ENCODE results near the gene HECTD4. TPM values are rescaled to one million over a fixed set of nuclear protein-coding genes. Genes with fewer than 3 reads are reported as not detected.

Gene HECTD4
- total and polyA plus RNA-seq, 9 of the 15 experiments (the other 6 are each of a cell fraction or from before 2014, with no cell fraction given): 3.5 to 33.3 (median 13.5) TPM

DNA sequence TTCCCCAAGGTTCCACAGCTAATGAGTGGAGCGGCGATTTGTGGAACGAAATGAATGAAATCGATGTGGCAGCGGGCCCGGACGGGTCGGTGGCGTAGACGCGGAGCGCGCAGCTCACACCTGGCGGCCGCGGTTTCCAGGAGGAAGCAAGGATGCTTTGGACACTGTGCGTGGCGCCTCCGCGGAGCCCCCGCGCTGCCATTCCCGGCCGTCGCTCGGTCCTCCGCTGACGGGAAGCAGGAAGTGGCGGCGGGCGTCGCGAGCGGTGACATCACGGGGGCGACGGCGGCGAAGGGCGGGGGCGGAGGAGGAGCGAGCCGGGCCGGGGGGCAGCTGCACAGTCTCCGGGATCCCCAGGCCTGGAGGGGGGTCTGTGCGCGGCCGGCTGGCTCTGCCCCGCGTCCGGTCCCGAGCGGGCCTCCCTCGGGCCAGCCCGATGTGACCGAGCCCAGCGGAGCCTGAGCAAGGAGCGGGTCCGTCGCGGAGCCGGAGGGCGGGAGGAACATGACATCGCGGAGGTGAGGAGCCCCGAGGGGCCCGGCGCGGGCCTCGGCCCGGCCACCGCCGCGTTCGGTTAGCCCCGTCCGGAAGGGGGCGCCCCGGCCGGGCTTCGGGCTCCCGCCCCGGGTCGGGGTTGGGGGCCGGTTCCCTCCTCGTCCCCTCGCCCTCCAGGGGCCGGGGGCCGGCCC, 36.5 kb upstream of the HECTD4 start, which contains the start of gene PTPN11 (continued):
- TF ChIP-seq ETV6 (IDR thresholded peaks at IDR 0.05; ENCODE audit: borderline replicate concordance in 1 of 2, low read depth in 2 of 2, low read length in 1 of 2): peak in 1 of 2 experiments; percentile 45; a peak in 1 of 4 replicates
- 0 out of 2 replicates have a peak, but pooled peaks have one; percentile 68 for TF ChIP-seq ETV6 (CRISPR knock-in tag; IDR thresholded peaks at IDR 0.05; ENCODE audit: borderline replicate concordance)
- TF ChIP-seq KDM2B (CRISPR knock-in tag; IDR thresholded peaks at IDR 0.05): peak; percentile 64; the same call in 1 of the 2 replicates
- TF ChIP-seq, protein P1, sequence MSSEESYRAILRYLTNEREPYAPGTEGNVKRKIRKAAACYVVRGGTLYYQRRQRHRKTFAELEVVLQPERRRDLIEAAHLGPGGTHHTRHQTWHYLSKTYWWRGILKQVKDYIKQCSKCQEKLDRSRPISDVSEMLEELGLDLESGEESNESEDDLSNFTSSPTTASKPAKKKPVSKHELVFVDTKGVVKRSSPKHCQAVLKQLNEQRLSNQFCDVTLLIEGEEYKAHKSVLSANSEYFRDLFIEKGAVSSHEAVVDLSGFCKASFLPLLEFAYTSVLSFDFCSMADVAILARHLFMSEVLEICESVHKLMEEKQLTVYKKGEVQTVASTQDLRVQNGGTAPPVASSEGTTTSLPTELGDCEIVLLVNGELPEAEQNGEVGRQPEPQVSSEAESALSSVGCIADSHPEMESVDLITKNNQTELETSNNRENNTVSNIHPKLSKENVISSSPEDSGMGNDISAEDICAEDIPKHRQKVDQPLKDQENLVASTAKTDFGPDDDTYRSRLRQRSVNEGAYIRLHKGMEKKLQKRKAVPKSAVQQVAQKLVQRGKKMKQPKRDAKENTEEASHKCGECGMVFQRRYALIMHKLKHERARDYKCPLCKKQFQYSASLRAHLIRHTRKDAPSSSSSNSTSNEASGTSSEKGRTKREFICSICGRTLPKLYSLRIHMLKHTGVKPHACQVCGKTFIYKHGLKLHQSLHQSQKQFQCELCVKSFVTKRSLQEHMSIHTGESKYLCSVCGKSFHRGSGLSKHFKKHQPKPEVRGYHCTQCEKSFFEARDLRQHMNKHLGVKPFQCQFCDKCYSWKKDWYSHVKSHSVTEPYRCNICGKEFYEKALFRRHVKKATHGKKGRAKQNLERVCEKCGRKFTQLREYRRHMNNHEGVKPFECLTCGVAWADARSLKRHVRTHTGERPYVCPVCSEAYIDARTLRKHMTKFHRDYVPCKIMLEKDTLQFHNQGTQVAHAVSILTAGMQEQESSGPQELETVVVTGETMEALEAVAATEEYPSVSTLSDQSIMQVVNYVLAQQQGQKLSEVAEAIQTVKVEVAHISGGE (CRISPR knock-in tag; IDR thresholded peaks at IDR 0.05): peak in 2 of 3 experiments; percentile 38 to 70; a peak in 3 of 6 replicates
- TF ChIP-seq ZNF263 (CRISPR knock-in tag; IDR thresholded peaks at IDR 0.05; ENCODE audit: borderline replicate concordance): peak; percentile 59
- peak in 1 of 2 experiments; percentile 59; a peak in 1 of 4 replicates for TF ChIP-seq SIX5 (IDR thresholded peaks at IDR 0.05; ENCODE audit: borderline replicate concordance in 1 of 2, insufficient read depth in 1 of 2, low read depth in 1 of 2, low read length in 2 of 2)
- peak; percentile 94 for TF ChIP-seq SUPT5H (IDR thresholded peaks at IDR 0.05)
- peak; percentile 12; the same call in 1 of the 2 replicates for TF ChIP-seq ZC3H4 (CRISPR knock-in tag; IDR thresholded peaks at IDR 0.05; ENCODE audit: borderline replicate concordance)
- TF ChIP-seq HCFC1 (IDR thresholded peaks at IDR 0.05; ENCODE audit: low read depth, low read length): peak; percentile 88
- peak; percentile 99 for TF ChIP-seq ELF2 (CRISPR knock-in tag; IDR thresholded peaks at IDR 0.05)
- TF ChIP-seq CBX1 (IDR thresholded peaks at IDR 0.05; ENCODE audit: low read depth): peak; percentile 31; the same call in 1 of the 2 replicates
- TF ChIP-seq PHF8 (IDR thresholded peaks at IDR 0.05; ENCODE audit: borderline replicate concordance, low read length): peak; percentile 95
- no peak for TF ChIP-seq SMARCE1 (IDR thresholded peaks at IDR 0.05)
- TF ChIP-seq ZNF778 (CRISPR knock-in tag; IDR thresholded peaks at IDR 0.05): no peak
- no peak for TF ChIP-seq SMAD1 (IDR thresholded peaks at IDR 0.05; ENCODE audit: low read depth, low read length, partially characterized antibody)
- TF ChIP-seq, protein P2, sequence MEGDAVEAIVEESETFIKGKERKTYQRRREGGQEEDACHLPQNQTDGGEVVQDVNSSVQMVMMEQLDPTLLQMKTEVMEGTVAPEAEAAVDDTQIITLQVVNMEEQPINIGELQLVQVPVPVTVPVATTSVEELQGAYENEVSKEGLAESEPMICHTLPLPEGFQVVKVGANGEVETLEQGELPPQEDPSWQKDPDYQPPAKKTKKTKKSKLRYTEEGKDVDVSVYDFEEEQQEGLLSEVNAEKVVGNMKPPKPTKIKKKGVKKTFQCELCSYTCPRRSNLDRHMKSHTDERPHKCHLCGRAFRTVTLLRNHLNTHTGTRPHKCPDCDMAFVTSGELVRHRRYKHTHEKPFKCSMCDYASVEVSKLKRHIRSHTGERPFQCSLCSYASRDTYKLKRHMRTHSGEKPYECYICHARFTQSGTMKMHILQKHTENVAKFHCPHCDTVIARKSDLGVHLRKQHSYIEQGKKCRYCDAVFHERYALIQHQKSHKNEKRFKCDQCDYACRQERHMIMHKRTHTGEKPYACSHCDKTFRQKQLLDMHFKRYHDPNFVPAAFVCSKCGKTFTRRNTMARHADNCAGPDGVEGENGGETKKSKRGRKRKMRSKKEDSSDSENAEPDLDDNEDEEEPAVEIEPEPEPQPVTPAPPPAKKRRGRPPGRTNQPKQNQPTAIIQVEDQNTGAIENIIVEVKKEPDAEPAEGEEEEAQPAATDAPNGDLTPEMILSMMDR (IDR thresholded peaks at IDR 0.05 in 2 of 3, conservative IDR thresholded peaks at IDR 0.05 in 1 of 3; ENCODE audit: insufficient read depth in 2 of 3, low read depth in 1 of 3, low read length in 3 of 3): peak; percentile 48 to 69 (median 60); a peak in 5 of 6 replicates
- no peak for TF ChIP-seq HDAC3 (IDR thresholded peaks at IDR 0.05; ENCODE audit: borderline replicate concordance, partially characterized antibody)
- TF ChIP-seq, protein P3, sequence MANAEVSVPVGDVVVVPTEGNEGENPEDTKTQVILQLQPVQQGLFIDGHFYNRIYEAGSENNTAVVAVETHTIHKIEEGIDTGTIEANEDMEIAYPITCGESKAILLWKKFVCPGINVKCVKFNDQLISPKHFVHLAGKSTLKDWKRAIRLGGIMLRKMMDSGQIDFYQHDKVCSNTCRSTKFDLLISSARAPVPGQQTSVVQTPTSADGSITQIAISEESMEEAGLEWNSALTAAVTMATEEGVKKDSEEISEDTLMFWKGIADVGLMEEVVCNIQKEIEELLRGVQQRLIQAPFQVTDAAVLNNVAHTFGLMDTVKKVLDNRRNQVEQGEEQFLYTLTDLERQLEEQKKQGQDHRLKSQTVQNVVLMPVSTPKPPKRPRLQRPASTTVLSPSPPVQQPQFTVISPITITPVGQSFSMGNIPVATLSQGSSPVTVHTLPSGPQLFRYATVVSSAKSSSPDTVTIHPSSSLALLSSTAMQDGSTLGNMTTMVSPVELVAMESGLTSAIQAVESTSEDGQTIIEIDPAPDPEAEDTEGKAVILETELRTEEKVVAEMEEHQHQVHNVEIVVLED (CRISPR knock-in tag; IDR thresholded peaks at IDR 0.05): peak; percentile 64; the same call in 1 of the 2 replicates
- TF ChIP-seq DIDO1 (tag; IDR thresholded peaks at IDR 0.05; ENCODE audit: low read depth): peak; percentile 91

Measured in K562 (cell line).